ENCODE results near the gene SYK.

Gene SYK

DNA sequence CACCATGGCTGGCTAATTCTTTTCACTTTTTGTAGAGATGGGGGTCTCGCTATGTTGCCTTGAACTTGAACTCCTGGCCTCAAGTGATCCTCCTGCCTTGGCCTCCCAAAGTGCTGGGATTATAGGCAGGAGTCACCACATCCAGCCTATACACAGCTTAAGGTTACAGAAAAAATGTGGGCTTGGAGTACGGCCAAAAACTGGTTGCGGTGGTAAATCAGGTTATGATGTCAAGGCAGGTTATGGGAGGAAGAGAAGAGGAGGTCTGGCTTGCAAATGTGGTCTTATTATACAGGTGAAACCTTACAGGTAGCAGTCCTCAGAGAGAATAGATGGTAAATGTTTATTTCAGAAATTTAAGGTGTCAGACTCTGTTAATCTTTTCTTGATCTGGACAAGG, 30.7 kb upstream of the SYK start:
- CTCF ChIA-PET: interaction anchor here (0.6 to 0.8 kb wide), 2 partner anchors 16 to 1053 kb away, joined by 4 to 5 read pairs; no protein-coding TSS in a partner anchor
- POLR2A ChIA-PET (ENCODE audit: low non-redundant PET): no interaction called here
- no peak overlapping the region for H3K27ac ChIP-seq
- no peak for DNase-seq (ENCODE audit: low spot score)
- TF ChIP-seq, protein P1, sequence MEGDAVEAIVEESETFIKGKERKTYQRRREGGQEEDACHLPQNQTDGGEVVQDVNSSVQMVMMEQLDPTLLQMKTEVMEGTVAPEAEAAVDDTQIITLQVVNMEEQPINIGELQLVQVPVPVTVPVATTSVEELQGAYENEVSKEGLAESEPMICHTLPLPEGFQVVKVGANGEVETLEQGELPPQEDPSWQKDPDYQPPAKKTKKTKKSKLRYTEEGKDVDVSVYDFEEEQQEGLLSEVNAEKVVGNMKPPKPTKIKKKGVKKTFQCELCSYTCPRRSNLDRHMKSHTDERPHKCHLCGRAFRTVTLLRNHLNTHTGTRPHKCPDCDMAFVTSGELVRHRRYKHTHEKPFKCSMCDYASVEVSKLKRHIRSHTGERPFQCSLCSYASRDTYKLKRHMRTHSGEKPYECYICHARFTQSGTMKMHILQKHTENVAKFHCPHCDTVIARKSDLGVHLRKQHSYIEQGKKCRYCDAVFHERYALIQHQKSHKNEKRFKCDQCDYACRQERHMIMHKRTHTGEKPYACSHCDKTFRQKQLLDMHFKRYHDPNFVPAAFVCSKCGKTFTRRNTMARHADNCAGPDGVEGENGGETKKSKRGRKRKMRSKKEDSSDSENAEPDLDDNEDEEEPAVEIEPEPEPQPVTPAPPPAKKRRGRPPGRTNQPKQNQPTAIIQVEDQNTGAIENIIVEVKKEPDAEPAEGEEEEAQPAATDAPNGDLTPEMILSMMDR (conservative IDR thresholded peaks at IDR 0.05; ENCODE audit: low read depth): no peak

DNA sequence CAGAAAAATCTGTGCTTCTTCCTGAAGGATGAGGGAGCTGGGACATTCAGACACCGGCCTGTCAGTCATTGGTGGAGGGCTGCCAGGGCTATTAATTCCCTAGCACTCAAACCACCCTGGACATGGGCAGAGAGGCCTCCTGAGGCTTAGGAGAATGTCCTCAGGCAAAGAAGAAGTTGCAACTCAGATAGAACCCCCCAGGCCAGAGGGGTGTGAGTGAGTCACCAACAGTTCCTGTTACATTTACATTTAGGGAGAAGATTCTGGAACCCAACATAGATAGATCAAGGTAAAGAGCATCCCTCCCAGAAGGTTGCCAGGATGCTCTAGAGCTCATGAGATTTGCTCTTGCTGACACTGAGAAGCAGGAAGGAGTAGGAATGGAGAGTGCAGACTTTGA, 29.2 kb upstream of the SYK start:
- no peak for DNase-seq (ENCODE audit: low spot score)
- ChIA-PET POLR2A (ENCODE audit: low non-redundant PET) (no interaction called here), CTCF (interaction anchor here (0.7 kb wide), 3 partner anchors 134 to 1458 kb away, joined by 3 to 5 read pairs (median 4); no protein-coding TSS in a partner anchor)
- H3K27ac ChIP-seq: no peak overlapping the region
- TF ChIP-seq, protein P1 (conservative IDR thresholded peaks at IDR 0.05; ENCODE audit: low read depth): no peak

DNA sequence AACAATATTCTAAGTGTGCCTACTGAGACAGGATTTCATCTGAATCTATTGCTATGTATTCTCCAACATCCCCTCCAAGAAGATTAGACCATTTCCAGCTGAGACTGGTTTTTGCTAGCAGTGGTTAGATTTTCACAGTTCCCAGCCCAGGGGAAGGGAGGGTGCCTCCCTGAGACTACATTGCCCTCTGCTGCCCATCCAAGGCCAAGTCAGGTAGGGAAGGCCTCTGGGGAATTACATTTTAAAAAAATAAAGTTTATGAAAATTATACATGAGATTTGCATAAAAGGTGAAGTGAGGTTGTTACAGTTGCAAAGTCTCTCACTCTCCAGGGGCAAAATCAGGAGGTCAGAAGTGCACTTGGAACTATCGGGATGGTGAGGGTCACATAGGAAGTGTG, 28.0 kb upstream of the SYK start:
- ChIA-PET POLR2A (ENCODE audit: low non-redundant PET) (no interaction called here), CTCF (interaction anchor here (0.8 to 1.6 kb wide), 3 partner anchors 12 to 131 kb away, joined by 3 to 4 read pairs (median 4); partner anchors contain the start of gene DIRAS2)
- peak; percentile 62 for DNase-seq (ENCODE audit: low spot score)
- TF ChIP-seq, protein P1 (conservative IDR thresholded peaks at IDR 0.05; ENCODE audit: low read depth): peak; percentile 49
- H3K27ac ChIP-seq: no peak overlapping the region

DNA sequence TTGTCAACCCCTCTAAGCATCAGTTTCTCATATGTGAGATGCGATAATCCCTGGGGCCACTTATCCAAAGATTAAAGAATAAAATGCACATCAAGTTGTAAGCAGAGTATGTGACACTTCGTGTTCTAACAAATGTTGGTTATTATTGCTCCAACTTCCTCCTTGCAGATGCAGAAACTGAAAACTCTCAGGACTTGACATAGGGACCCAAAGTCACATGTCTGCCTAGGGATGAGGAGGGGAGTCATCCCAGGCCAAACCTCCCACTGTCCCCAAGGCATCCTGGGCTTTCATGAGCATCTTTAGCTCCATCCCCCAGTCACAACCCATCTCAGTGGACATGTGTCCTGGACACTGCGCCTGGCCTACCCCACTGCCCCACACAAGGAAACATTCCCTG, 27.5 kb upstream of the SYK start:
- ChIA-PET POLR2A (ENCODE audit: low non-redundant PET) (no interaction called here), CTCF (interaction anchor here (1.5 to 1.6 kb wide), 2 partner anchors 12 to 96 kb away, joined by 4 read pairs; no protein-coding TSS in a partner anchor)
- no peak for DNase-seq (ENCODE audit: low spot score)
- TF ChIP-seq, protein P1 (conservative IDR thresholded peaks at IDR 0.05; ENCODE audit: low read depth): no peak
- no peak overlapping the region for H3K27ac ChIP-seq

DNA sequence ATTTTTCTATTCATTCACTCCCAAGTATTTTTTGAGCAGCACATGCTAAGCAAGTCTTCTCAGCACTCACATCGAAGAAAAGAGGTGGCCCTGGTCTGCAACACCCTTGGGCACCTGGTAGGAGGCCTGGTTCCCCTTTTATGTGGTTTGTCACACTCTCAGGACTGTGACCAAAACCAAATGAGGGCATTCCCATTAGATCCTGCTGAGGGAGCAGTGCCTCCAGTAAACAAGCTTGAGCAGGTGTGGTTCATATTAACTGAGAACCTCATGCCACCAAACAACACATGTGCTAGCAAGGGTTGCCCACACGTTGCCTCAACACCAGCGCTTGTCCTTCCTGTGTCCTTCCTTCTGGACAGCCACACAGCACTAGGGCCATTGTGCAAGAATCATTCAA, 26.9 kb upstream of the SYK start:
- H3K27ac ChIP-seq: no peak overlapping the region
- POLR2A ChIA-PET (ENCODE audit: low non-redundant PET): no interaction called here
- DNase-seq (ENCODE audit: low spot score): no peak
- TF ChIP-seq, protein P1 (conservative IDR thresholded peaks at IDR 0.05; ENCODE audit: low read depth): no peak
- CTCF ChIA-PET: interaction anchor here (0.6 to 1.6 kb wide), 3 partner anchors 11 to 1186 kb away, joined by 4 to 6 read pairs (median 4); no protein-coding TSS in a partner anchor

DNA sequence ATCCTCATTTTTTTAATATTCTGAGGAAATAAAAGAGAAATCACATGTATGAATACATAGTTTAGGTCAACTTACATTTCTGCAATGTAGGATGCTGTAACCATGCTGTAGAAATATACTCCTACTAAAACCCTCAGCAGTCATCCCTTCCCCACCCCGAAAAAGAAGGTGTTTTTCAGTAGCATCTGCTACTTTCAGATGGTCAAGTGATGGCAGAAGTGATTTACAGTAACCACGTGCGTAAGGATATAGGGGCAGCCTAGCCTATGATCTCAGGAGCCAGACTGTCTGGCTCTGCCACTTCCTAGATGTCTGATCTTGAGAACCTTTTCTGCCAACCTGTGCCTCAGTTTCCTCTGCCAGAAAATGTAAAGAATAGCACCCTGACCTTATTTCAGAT, 26.0 kb upstream of the SYK start:
- ChIA-PET POLR2A (ENCODE audit: low non-redundant PET) (no interaction called here), CTCF (no interaction called here)
- DNase-seq (ENCODE audit: low spot score): no peak
- no peak overlapping the region for H3K27ac ChIP-seq
- TF ChIP-seq, protein P1 (conservative IDR thresholded peaks at IDR 0.05; ENCODE audit: low read depth): no peak

All from RWPE1 (cell line).